H1 (cell line): ENCODE data around the gene RHOV. TPM values are rescaled to one million over a fixed set of nuclear protein-coding genes. Genes with fewer than 3 reads are reported as not detected.

Experiments used
- CTCF ChIA-PET: fragments of 300-600 bp; sonication (Branson Sonifier 250); formaldehyde crosslinking; loops from one replicate; lab custom pipeline; 2021; ENCODE audit not compliant: partially characterized antibody; lab: Charles Lee
- POLR2A ChIA-PET: fragments of 300-600 bp; sonication (Branson Sonifier 250); formaldehyde crosslinking; loops from one replicate; lab custom pipeline; 2021; ENCODE audit warnings: inconsistent platforms; ENCODE audit not compliant: partially characterized antibody; lab: Charles Lee
- DNase-seq, 2 experiments: peaks; one replicate each; pipeline versions ENCODE4 v3.0.0 to v3.0.0-alpha.2; 2010 to 2022; ENCODE audit warnings: low spot score in 2 of 2, low read depth in 1 of 2, mixed read lengths in 1 of 2
- FAIRE-seq: peaks from 2 replicates; lab custom pipeline; 2011; peaks lifted over from hg19 to GRCh38; lab: Jason Lieb, UNC
- H2AFZ ChIP-seq: 2 replicates; pipeline ENCODE4 v1.8.1; 2012; ENCODE audit warnings: low read length, inconsistent platforms
- H2AK5ac ChIP-seq: 2 replicates; pipeline ENCODE4 v1.6.1; 2013; ENCODE audit warnings: low read depth, low read length
- H2BK120ac ChIP-seq: replicated peaks from 2 replicates; pipeline ENCODE3; 2013; ENCODE audit warnings: low read depth, low read length, inconsistent platforms
- H2BK12ac ChIP-seq: 2 replicates; pipeline ENCODE4 v1.6.1; 2013; ENCODE audit warnings: low read depth, low read length
- H2BK15ac ChIP-seq: 2 replicates; pipeline ENCODE4 v1.6.1; 2013; ENCODE audit warnings: low read length
- H2BK20ac ChIP-seq: 2 replicates; pipeline ENCODE4 v1.6.1; 2013; ENCODE audit warnings: low read length
- H2BK5ac ChIP-seq: 2 replicates; pipeline ENCODE4 v1.6.1; 2013; ENCODE audit warnings: low read depth, low read length
- H3K14ac ChIP-seq: 2 replicates; pipeline ENCODE4 v1.6.1; 2013; ENCODE audit warnings: inconsistent platforms; ENCODE audit not compliant: insufficient read length
- H3K18ac ChIP-seq: 2 replicates; pipeline ENCODE4 v1.6.1; 2013; ENCODE audit warnings: low read length; ENCODE audit errors: extremely low read depth
- H3K23ac ChIP-seq: 2 replicates; pipeline ENCODE4 v1.6.1; 2013; ENCODE audit warnings: inconsistent platforms; ENCODE audit not compliant: insufficient read length
- H3K23me2 ChIP-seq: 2 replicates; pipeline ENCODE4 v1.6.1; 2013; ENCODE audit warnings: low read depth, low read length
- H3K27ac ChIP-seq: 2 replicates; pipeline ENCODE4 v1.6.1; 2011; ENCODE audit warnings: low read depth, low read length, inconsistent platforms
- H3K27me3 ChIP-seq, 4 experiments: replicated peaks in 1 of 4; 1 replicate in 1 of 4; 2 replicates in 3 of 4; pipeline versions ENCODE4 v1.6.1 to v1.8.1; 2011 to 2013; ENCODE audit warnings: low read length in 3 of 4, mild to moderate bottlenecking in 3 of 4, inconsistent platforms in 2 of 4, mixed read lengths in 2 of 4, moderate library complexity in 1 of 4; ENCODE audit not compliant: control insufficient read depth in 3 of 4, insufficient read depth in 3 of 4; ENCODE audit errors: extremely low read depth in 1 of 4
- H3K36me3 ChIP-seq, 4 experiments: 2 replicates each; pipeline versions ENCODE4 v1.6.1 to v1.8.1; 2011 to 2013; ENCODE audit warnings: mild to moderate bottlenecking in 4 of 4, low read length in 3 of 4, moderate library complexity in 2 of 4, control low read depth in 1 of 4, inconsistent platforms in 1 of 4; ENCODE audit not compliant: insufficient read depth in 4 of 4, control insufficient read depth in 2 of 4
- H3K4ac ChIP-seq: replicated peaks from 2 replicates; pipeline ENCODE3; 2013; ENCODE audit warnings: low read length, low read depth, mixed read lengths, inconsistent platforms; ENCODE audit not compliant: insufficient read length
- H3K4me1 ChIP-seq, 4 experiments: replicated peaks in 1 of 4; 1 replicate in 1 of 4; 2 replicates in 3 of 4; pipeline versions ENCODE4 v1.6.1 to v1.8.1; 2011 to 2013; ENCODE audit warnings: low read length in 3 of 4, inconsistent platforms in 2 of 4, mixed read lengths in 1 of 4; ENCODE audit not compliant: insufficient read depth in 4 of 4, control insufficient read depth in 3 of 4
- H3K4me2 ChIP-seq, 2 experiments: 2 replicates each; pipeline versions ENCODE4 v1.6.1 to v1.8.1; 2011 to 2013; ENCODE audit warnings: low read depth in 2 of 2, low read length in 2 of 2, control low read depth in 1 of 2, inconsistent platforms in 1 of 2, mild to moderate bottlenecking in 1 of 2; ENCODE audit not compliant: insufficient read depth in 1 of 2
- H3K4me3 ChIP-seq, 4 experiments: fragments of 200-600, 300-600 bp in 1 of 4; sonication (generic), shearing (Covaris generic), sonication (Bioruptor Twin) in 1 of 4; 2 replicates each; pipeline versions ENCODE4 v1.5.1 to v1.8.1; 2011 to 2016; ENCODE audit warnings: low read length in 4 of 4, low read depth in 3 of 4, control low read depth in 2 of 4, inconsistent platforms in 2 of 4, mild to moderate bottlenecking in 2 of 4, mixed read lengths in 1 of 4, moderate library complexity in 1 of 4; ENCODE audit not compliant: insufficient read depth in 2 of 4; ENCODE audit errors: extremely low read depth in 1 of 4
- H3K56ac ChIP-seq: replicated peaks from 2 replicates; pipeline ENCODE3; 2013; ENCODE audit warnings: low read depth, mild to moderate bottlenecking, mixed read lengths, low read length, inconsistent platforms; ENCODE audit not compliant: insufficient read length
- H3K79me1 ChIP-seq: 2 replicates; pipeline ENCODE4 v1.6.1; 2013; ENCODE audit warnings: low read depth, low read length, control low read depth
- H3K79me2 ChIP-seq, 2 experiments: 2 replicates each; pipeline versions ENCODE4 v1.6.1 to v1.8.1; 2012 to 2013; ENCODE audit warnings: low read length in 2 of 2, mild to moderate bottlenecking in 2 of 2, inconsistent platforms in 1 of 2; ENCODE audit not compliant: insufficient read depth in 2 of 2, control insufficient read depth in 1 of 2
- H3K9ac ChIP-seq, 4 experiments: replicated peaks in 1 of 4; 1 replicate in 1 of 4; 2 replicates in 3 of 4; pipeline versions ENCODE4 v1.6.1 to v1.8.1; 2011 to 2013; ENCODE audit warnings: low read depth in 3 of 4, low read length in 3 of 4, control low read depth in 2 of 4, mild to moderate bottlenecking in 2 of 4, moderate library complexity in 2 of 4, inconsistent platforms in 1 of 4; ENCODE audit errors: extremely low read depth in 1 of 4
- H3K9me3 ChIP-seq, 2 experiments: 2 replicates each; pipeline versions ENCODE4 v1.6.1 to v1.8.1; 2012 to 2013; ENCODE audit warnings: mild to moderate bottlenecking in 2 of 2, moderate library complexity in 2 of 2, control low read depth in 1 of 2, inconsistent platforms in 1 of 2, low read depth in 1 of 2, low read length in 1 of 2, mixed read lengths in 1 of 2; ENCODE audit not compliant: insufficient read depth in 2 of 2
- H4K20me1 ChIP-seq, 2 experiments: replicated peaks in 1 of 2; 2 replicates each; pipeline versions ENCODE3 to v1.8.1; 2011 to 2013; ENCODE audit warnings: inconsistent platforms in 2 of 2, low read length in 2 of 2, mild to moderate bottlenecking in 1 of 2; ENCODE audit not compliant: insufficient read depth in 2 of 2, control insufficient read depth in 1 of 2
- H4K5ac ChIP-seq: 2 replicates; pipeline ENCODE4 v1.6.1; 2013; ENCODE audit warnings: low read length, low read depth, mixed read lengths, inconsistent platforms; ENCODE audit not compliant: insufficient read length
- H4K8ac ChIP-seq: 2 replicates; pipeline ENCODE4 v1.8.0; 2013; ENCODE audit warnings: mild to moderate bottlenecking, moderate library complexity, low read length, inconsistent platforms; ENCODE audit not compliant: insufficient read depth; ENCODE audit errors: extremely low read depth
- H4K91ac ChIP-seq: replicated peaks from 2 replicates; pipeline ENCODE3; 2013; ENCODE audit warnings: low read length, mixed read lengths, inconsistent platforms; ENCODE audit not compliant: insufficient read length
- ASH2L ChIP-seq: fragments of 200-600, 300-600 bp; sonication (generic); IDR thresholded peaks from one replicate; pipeline ENCODE4 v1.7.1; 2017; ENCODE audit warnings: low read length
- BACH1 ChIP-seq: IDR thresholded peaks from 2 replicates; pipeline ENCODE4 v1.6.1; 2012; ENCODE audit warnings: low read length, improper control_type of control experiment
- CHD2 ChIP-seq: IDR thresholded peaks from 2 replicates; pipeline ENCODE4 v1.6.1; 2012; ENCODE audit warnings: low read length, improper control_type of control experiment
- CREB1 ChIP-seq: IDR thresholded peaks from 2 replicates; pipeline ENCODE4 v1.6.1; 2012; ENCODE audit warnings: inconsistent platforms
- CTCF ChIP-seq, 3 experiments: IDR thresholded peaks; 1 replicate in 2 of 3; 2 replicates in 1 of 3; pipeline versions ENCODE4 v1.5.1 to v1.6.1; 2011; ENCODE audit warnings: low read length in 3 of 3, mild to moderate bottlenecking in 3 of 3, inconsistent platforms in 2 of 3, low read depth in 1 of 3, moderate library complexity in 1 of 3; ENCODE audit not compliant: insufficient read depth in 1 of 3; ENCODE audit errors: control extremely low read depth in 1 of 3
- POLR2AphosphoS5 ChIP-seq: IDR thresholded peaks from 2 replicates; pipeline ENCODE4 v1.6.1; 2011; ENCODE audit warnings: low read depth, low read length
- SIN3A ChIP-seq, 2 experiments: IDR thresholded peaks in 1 of 2; conservative IDR thresholded peaks in 1 of 2; 2 replicates each; pipeline ENCODE4 v1.6.1; 2011 to 2012; ENCODE audit warnings: low read length in 2 of 2, improper control_type of control experiment in 1 of 2, low read depth in 1 of 2, mild to moderate bottlenecking in 1 of 2
- SIX5 ChIP-seq: IDR thresholded peaks from 2 replicates; pipeline ENCODE4 v1.6.1; 2011; ENCODE audit warnings: mild to moderate bottlenecking, low read depth, low read length
- SUZ12 ChIP-seq: fragments of 200-600 bp; sonication (generic); IDR thresholded peaks from 2 replicates; pipeline ENCODE4 v1.6.1; 2012; ENCODE audit warnings: mild to moderate bottlenecking, inconsistent platforms, low read length, moderate library complexity, mixed read lengths
- TAF1 ChIP-seq: IDR thresholded peaks from 2 replicates; pipeline ENCODE4 v1.6.1; 2011; ENCODE audit warnings: mild to moderate bottlenecking, low read depth, low read length
- WGBS, 2 experiments: shearing (Covaris generic) in 1 of 2; methylation state at CpG; one replicate each; pipeline versions ENCODE4 v1.1.6 to v1.1.7; 2013 to 2015; ENCODE audit warnings: low lambda C conversion rate in 2 of 2, mixed read lengths in 2 of 2, inconsistent platforms in 1 of 2, low coverage in 1 of 2, missing lambda C conversion rate in 1 of 2; ENCODE audit not compliant: insufficient replicate concordance in 2 of 2, insufficient coverage in 1 of 2, insufficient read length in 1 of 2; ENCODE audit errors: extremely low coverage in 1 of 2, missing lambda C conversion rate in 1 of 2; 5-methylcytosine and 5-hydroxymethylcytosine counted together
- polyA plus RNA-seq, 7 experiments: library from polyadenylated mRNA; depleted of rRNA in 3 of 7; stranded (reverse) in 5 of 7; unstranded in 2 of 7; fragments of >200 nt in 5 of 7; fragments of 200-250 nt in 2 of 7; gene quantifications; 1 replicate in 5 of 7; 2 replicates in 1 of 7; 4 replicates in 1 of 7; pipeline versions ENCODE4 v1.2.1 to v1.2.3, GENCODE V29; 2011 to 2013; ENCODE audit warnings: missing spikeins in 2 of 7, mixed read lengths in 2 of 7
- total RNA-seq: library from RNA; stranded (reverse); fragmentation: NEBNext Ultra II Directional; extraction: Animal tissue kit (Norgen Biotek cat#: 25700); gene quantifications from 2 replicates; pipeline ENCODE4 v1.2.1, GENCODE V29; 2021

The RHOV gene
- total and polyA plus RNA-seq, 2 of the 8 experiments (the other 6 are each of a cell fraction or from before 2014, with no cell fraction given), result 1.5 to 2.7 TPM

- H3K9me3 ChIP-seq, result no peaks in the 10 kb centered on the region
- H3K4me2 ChIP-seq, result no peak overlapping the region
- no peak overlapping the region for H3K56ac ChIP-seq
- peaks cover 0 to 3% of the 10 kb centered on the region in 2 experiments for H4K20me1 ChIP-seq
- ChIA-PET CTCF (interaction anchor here (0.6 to 8.6 kb wide), 56 partner anchors 13 to 706 kb away, joined by 3 to 208 read pairs (median 5); partner anchors contain the start of genes C15orf62, CHAC1, DNAJC17 and GCHFR), POLR2A (interaction anchor here (0.6 to 5.6 kb wide), 15 partner anchors 11 to 307 kb away, joined by 3 to 49 read pairs (median 4); partner anchors contain the start of genes CHAC1, SPINT1 and VPS18)
- no peak overlapping the region for H4K5ac ChIP-seq
- H2AK5ac ChIP-seq, result no peak overlapping the region
- H3K36me3 ChIP-seq, result peaks cover 17 to 37% (median 35%) of the 10 kb centered on the region in 4 experiments; a peak in 7 of 8 replicates
- H3K9ac ChIP-seq, result no peak overlapping the region
- no peak overlapping the region for H3K14ac ChIP-seq
- peaks cover 0 to 3% (median 0%) of the 10 kb centered on the region in 4 experiments; a peak in 1 of 7 replicates for H3K4me1 ChIP-seq
- no peak overlapping the region for H4K8ac ChIP-seq
- H3K4me3 ChIP-seq, result no peak overlapping the region
- H3K23me2 ChIP-seq, result no peaks in the 10 kb centered on the region
- peak overlapping the region; percentile 34; the same call in 1 of the 2 replicates for H3K18ac ChIP-seq
- no peak overlapping the region for H2AFZ ChIP-seq
- H4K91ac ChIP-seq, result no peak overlapping the region
- H2BK12ac ChIP-seq, result no peak overlapping the region
- FAIRE-seq (peak; percentile 42), DNase-seq (peak in 1 of 2 experiments; percentile 99)
- H2BK15ac ChIP-seq, result no peak overlapping the region
- H2BK5ac ChIP-seq, result no peak overlapping the region
- no peak overlapping the region for H2BK120ac ChIP-seq
- no peaks in the 10 kb centered on the region for H3K79me2 ChIP-seq
- H3K27ac ChIP-seq, result no peak overlapping the region
- H3K27me3 ChIP-seq, result no peaks in the 10 kb centered on the region
- H3K23ac ChIP-seq, result no peak overlapping the region
- no peak overlapping the region for H3K4ac ChIP-seq
- H3K79me1 ChIP-seq, result peaks cover 3% of the 10 kb centered on the region; the same call in 1 of the 2 replicates
- 61% methylated on average over 15 of the region's 15 CpGs; no CpG with 5 or more reads in 1 of the 2 experiments for WGBS, 2 experiments
- no peak overlapping the region for H2BK20ac ChIP-seq
- TF ChIP-seq TAF1 (no peak), CTCF (IDR thresholded peaks at IDR 0.05; ENCODE audit: control extremely low read depth in 1 of 3, insufficient read depth in 1 of 3, low read depth in 1 of 3, low read length in 3 of 3) (peak; percentile 95 to 99 (median 99)), SIN3A (conservative IDR thresholded peaks at IDR 0.05 in 1 of 2, IDR thresholded peaks at IDR 0.05 in 1 of 2; ENCODE audit: low read depth in 1 of 2, low read length in 2 of 2) (0 out of 4 replicates have a peak, but pooled peaks of 1 of the 2 experiments have one; percentile 32), SUZ12 (no peak), CHD2 (0 out of 2 replicates have a peak, but pooled peaks have one; percentile 31), SIX5 (no peak), CREB1 (no peak), ASH2L (no peak), POLR2AphosphoS5 (peak; percentile 66; the same call in 1 of the 2 replicates), BACH1 (peak; percentile 63)
These were observed 16.3 kb downstream of the RHOV start for GRCh38 chr15:40857601-40858341.
